H1 (cell line): ENCODE data around the gene HBS1L. TPM values are rescaled to one million over a fixed set of nuclear protein-coding genes. Genes with fewer than 3 reads are reported as not detected.

Experiments used
- CTCF ChIA-PET: fragments of 300-600 bp; sonication (Branson Sonifier 250); formaldehyde crosslinking; loops from one replicate; lab custom pipeline; 2021; ENCODE audit not compliant: partially characterized antibody; lab: Charles Lee
- POLR2A ChIA-PET: fragments of 300-600 bp; sonication (Branson Sonifier 250); formaldehyde crosslinking; loops from one replicate; lab custom pipeline; 2021; ENCODE audit warnings: inconsistent platforms; ENCODE audit not compliant: partially characterized antibody; lab: Charles Lee
- DNase-seq, 2 experiments: peaks; one replicate each; pipeline versions ENCODE4 v3.0.0 to v3.0.0-alpha.2; 2010 to 2022; ENCODE audit warnings: low spot score in 2 of 2, low read depth in 1 of 2, mixed read lengths in 1 of 2
- FAIRE-seq: peaks from 2 replicates; lab custom pipeline; 2011; peaks lifted over from hg19 to GRCh38; lab: Jason Lieb, UNC
- H2AFZ ChIP-seq: 2 replicates; pipeline ENCODE4 v1.8.1; 2012; ENCODE audit warnings: low read length, inconsistent platforms
- H2AK5ac ChIP-seq: 2 replicates; pipeline ENCODE4 v1.6.1; 2013; ENCODE audit warnings: low read depth, low read length
- H2BK120ac ChIP-seq: replicated peaks from 2 replicates; pipeline ENCODE3; 2013; ENCODE audit warnings: low read depth, low read length, inconsistent platforms
- H2BK12ac ChIP-seq: 2 replicates; pipeline ENCODE4 v1.6.1; 2013; ENCODE audit warnings: low read depth, low read length
- H2BK15ac ChIP-seq: 2 replicates; pipeline ENCODE4 v1.6.1; 2013; ENCODE audit warnings: low read length
- H2BK20ac ChIP-seq: 2 replicates; pipeline ENCODE4 v1.6.1; 2013; ENCODE audit warnings: low read length
- H2BK5ac ChIP-seq: 2 replicates; pipeline ENCODE4 v1.6.1; 2013; ENCODE audit warnings: low read depth, low read length
- H3K14ac ChIP-seq: 2 replicates; pipeline ENCODE4 v1.6.1; 2013; ENCODE audit warnings: inconsistent platforms; ENCODE audit not compliant: insufficient read length
- H3K18ac ChIP-seq: 2 replicates; pipeline ENCODE4 v1.6.1; 2013; ENCODE audit warnings: low read length; ENCODE audit errors: extremely low read depth
- H3K23ac ChIP-seq: 2 replicates; pipeline ENCODE4 v1.6.1; 2013; ENCODE audit warnings: inconsistent platforms; ENCODE audit not compliant: insufficient read length
- H3K23me2 ChIP-seq: 2 replicates; pipeline ENCODE4 v1.6.1; 2013; ENCODE audit warnings: low read depth, low read length
- H3K27ac ChIP-seq: 2 replicates; pipeline ENCODE4 v1.6.1; 2011; ENCODE audit warnings: low read depth, low read length, inconsistent platforms
- H3K27me3 ChIP-seq, 4 experiments: replicated peaks in 1 of 4; 1 replicate in 1 of 4; 2 replicates in 3 of 4; pipeline versions ENCODE4 v1.6.1 to v1.8.1; 2011 to 2013; ENCODE audit warnings: low read length in 3 of 4, mild to moderate bottlenecking in 3 of 4, inconsistent platforms in 2 of 4, mixed read lengths in 2 of 4, moderate library complexity in 1 of 4; ENCODE audit not compliant: control insufficient read depth in 3 of 4, insufficient read depth in 3 of 4; ENCODE audit errors: extremely low read depth in 1 of 4
- H3K36me3 ChIP-seq, 4 experiments: 2 replicates each; pipeline versions ENCODE4 v1.6.1 to v1.8.1; 2011 to 2013; ENCODE audit warnings: mild to moderate bottlenecking in 4 of 4, low read length in 3 of 4, moderate library complexity in 2 of 4, control low read depth in 1 of 4, inconsistent platforms in 1 of 4; ENCODE audit not compliant: insufficient read depth in 4 of 4, control insufficient read depth in 2 of 4
- H3K4ac ChIP-seq: replicated peaks from 2 replicates; pipeline ENCODE3; 2013; ENCODE audit warnings: low read length, low read depth, mixed read lengths, inconsistent platforms; ENCODE audit not compliant: insufficient read length
- H3K4me1 ChIP-seq, 4 experiments: replicated peaks in 1 of 4; 1 replicate in 1 of 4; 2 replicates in 3 of 4; pipeline versions ENCODE4 v1.6.1 to v1.8.1; 2011 to 2013; ENCODE audit warnings: low read length in 3 of 4, inconsistent platforms in 2 of 4, mixed read lengths in 1 of 4; ENCODE audit not compliant: insufficient read depth in 4 of 4, control insufficient read depth in 3 of 4
- H3K4me2 ChIP-seq, 2 experiments: 2 replicates each; pipeline versions ENCODE4 v1.6.1 to v1.8.1; 2011 to 2013; ENCODE audit warnings: low read depth in 2 of 2, low read length in 2 of 2, control low read depth in 1 of 2, inconsistent platforms in 1 of 2, mild to moderate bottlenecking in 1 of 2; ENCODE audit not compliant: insufficient read depth in 1 of 2
- H3K4me3 ChIP-seq, 4 experiments: fragments of 200-600, 300-600 bp in 1 of 4; sonication (generic), shearing (Covaris generic), sonication (Bioruptor Twin) in 1 of 4; 2 replicates each; pipeline versions ENCODE4 v1.5.1 to v1.8.1; 2011 to 2016; ENCODE audit warnings: low read length in 4 of 4, low read depth in 3 of 4, control low read depth in 2 of 4, inconsistent platforms in 2 of 4, mild to moderate bottlenecking in 2 of 4, mixed read lengths in 1 of 4, moderate library complexity in 1 of 4; ENCODE audit not compliant: insufficient read depth in 2 of 4; ENCODE audit errors: extremely low read depth in 1 of 4
- H3K56ac ChIP-seq: replicated peaks from 2 replicates; pipeline ENCODE3; 2013; ENCODE audit warnings: low read depth, mild to moderate bottlenecking, mixed read lengths, low read length, inconsistent platforms; ENCODE audit not compliant: insufficient read length
- H3K79me1 ChIP-seq: 2 replicates; pipeline ENCODE4 v1.6.1; 2013; ENCODE audit warnings: low read depth, low read length, control low read depth
- H3K79me2 ChIP-seq, 2 experiments: 2 replicates each; pipeline versions ENCODE4 v1.6.1 to v1.8.1; 2012 to 2013; ENCODE audit warnings: low read length in 2 of 2, mild to moderate bottlenecking in 2 of 2, inconsistent platforms in 1 of 2; ENCODE audit not compliant: insufficient read depth in 2 of 2, control insufficient read depth in 1 of 2
- H3K9ac ChIP-seq, 4 experiments: replicated peaks in 1 of 4; 1 replicate in 1 of 4; 2 replicates in 3 of 4; pipeline versions ENCODE4 v1.6.1 to v1.8.1; 2011 to 2013; ENCODE audit warnings: low read depth in 3 of 4, low read length in 3 of 4, control low read depth in 2 of 4, mild to moderate bottlenecking in 2 of 4, moderate library complexity in 2 of 4, inconsistent platforms in 1 of 4; ENCODE audit errors: extremely low read depth in 1 of 4
- H3K9me3 ChIP-seq, 2 experiments: 2 replicates each; pipeline versions ENCODE4 v1.6.1 to v1.8.1; 2012 to 2013; ENCODE audit warnings: mild to moderate bottlenecking in 2 of 2, moderate library complexity in 2 of 2, control low read depth in 1 of 2, inconsistent platforms in 1 of 2, low read depth in 1 of 2, low read length in 1 of 2, mixed read lengths in 1 of 2; ENCODE audit not compliant: insufficient read depth in 2 of 2
- H4K20me1 ChIP-seq, 2 experiments: replicated peaks in 1 of 2; 2 replicates each; pipeline versions ENCODE3 to v1.8.1; 2011 to 2013; ENCODE audit warnings: inconsistent platforms in 2 of 2, low read length in 2 of 2, mild to moderate bottlenecking in 1 of 2; ENCODE audit not compliant: insufficient read depth in 2 of 2, control insufficient read depth in 1 of 2
- H4K5ac ChIP-seq: 2 replicates; pipeline ENCODE4 v1.6.1; 2013; ENCODE audit warnings: low read length, low read depth, mixed read lengths, inconsistent platforms; ENCODE audit not compliant: insufficient read length
- H4K8ac ChIP-seq: 2 replicates; pipeline ENCODE4 v1.8.0; 2013; ENCODE audit warnings: mild to moderate bottlenecking, moderate library complexity, low read length, inconsistent platforms; ENCODE audit not compliant: insufficient read depth; ENCODE audit errors: extremely low read depth
- H4K91ac ChIP-seq: replicated peaks from 2 replicates; pipeline ENCODE3; 2013; ENCODE audit warnings: low read length, mixed read lengths, inconsistent platforms; ENCODE audit not compliant: insufficient read length
- EP300 ChIP-seq, 2 experiments: IDR thresholded peaks; 1 replicate in 1 of 2; 2 replicates in 1 of 2; pipeline ENCODE4 v1.6.1; 2011 to 2012; ENCODE audit warnings: low read depth in 2 of 2, low read length in 2 of 2, mild to moderate bottlenecking in 2 of 2, borderline replicate concordance in 1 of 2, inconsistent platforms in 1 of 2, moderate library complexity in 1 of 2
- NRF1 ChIP-seq: IDR thresholded peaks from 2 replicates; pipeline ENCODE4 v1.6.1; 2011; ENCODE audit warnings: mild to moderate bottlenecking, low read depth, low read length, improper control_type of control experiment
- SIN3A ChIP-seq, 2 experiments: IDR thresholded peaks in 1 of 2; conservative IDR thresholded peaks in 1 of 2; 2 replicates each; pipeline ENCODE4 v1.6.1; 2011 to 2012; ENCODE audit warnings: low read length in 2 of 2, improper control_type of control experiment in 1 of 2, low read depth in 1 of 2, mild to moderate bottlenecking in 1 of 2
- WGBS, 2 experiments: shearing (Covaris generic) in 1 of 2; methylation state at CpG; one replicate each; pipeline versions ENCODE4 v1.1.6 to v1.1.7; 2013 to 2015; ENCODE audit warnings: low lambda C conversion rate in 2 of 2, mixed read lengths in 2 of 2, inconsistent platforms in 1 of 2, low coverage in 1 of 2, missing lambda C conversion rate in 1 of 2; ENCODE audit not compliant: insufficient replicate concordance in 2 of 2, insufficient coverage in 1 of 2, insufficient read length in 1 of 2; ENCODE audit errors: extremely low coverage in 1 of 2, missing lambda C conversion rate in 1 of 2; 5-methylcytosine and 5-hydroxymethylcytosine counted together
- polyA plus RNA-seq, 7 experiments: library from polyadenylated mRNA; depleted of rRNA in 3 of 7; stranded (reverse) in 5 of 7; unstranded in 2 of 7; fragments of >200 nt in 5 of 7; fragments of 200-250 nt in 2 of 7; gene quantifications; 1 replicate in 5 of 7; 2 replicates in 1 of 7; 4 replicates in 1 of 7; pipeline versions ENCODE4 v1.2.1 to v1.2.3, GENCODE V29; 2011 to 2013; ENCODE audit warnings: missing spikeins in 2 of 7, mixed read lengths in 2 of 7
- total RNA-seq: library from RNA; stranded (reverse); fragmentation: NEBNext Ultra II Directional; extraction: Animal tissue kit (Norgen Biotek cat#: 25700); gene quantifications from 2 replicates; pipeline ENCODE4 v1.2.1, GENCODE V29; 2021
- TF ChIP-seq, protein P1 (sequence below): IDR thresholded peaks from 2 replicates; pipeline ENCODE4 v1.6.1; 2011; ENCODE audit warnings: low read length, improper control_type of control experiment

The HBS1L gene
- total and polyA plus RNA-seq, 2 of the 8 experiments (the other 6 are each of a cell fraction or from before 2014, with no cell fraction given), result 28.1 to 97.1 TPM

DNA sequence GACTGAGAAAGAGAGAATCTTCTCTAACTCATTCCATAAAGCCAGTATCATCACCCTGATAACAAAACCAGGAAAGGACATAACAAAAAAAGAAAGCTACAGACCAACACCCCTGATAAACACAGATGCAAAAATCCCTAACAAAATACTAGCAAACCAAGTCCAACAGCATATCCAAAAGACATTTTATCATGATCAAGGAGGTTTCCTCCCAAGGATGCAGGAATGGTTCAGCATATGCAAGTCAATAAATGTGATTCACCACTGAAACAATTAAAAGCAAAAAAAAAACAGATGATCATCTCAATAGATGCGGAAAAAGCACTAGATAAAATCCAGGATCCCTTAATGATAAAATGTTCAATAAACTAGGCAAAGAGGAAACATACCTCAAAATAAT lies 80.3 kb downstream of the HBS1L start:
- Histone ChIP-seq H3K4me1 (no peaks in the 10 kb centered on the region), H2BK12ac (no peak overlapping the region), H3K4me2 (no peak overlapping the region), H3K14ac (no peak overlapping the region), H2BK20ac (no peak overlapping the region), H3K23ac (no peak overlapping the region), H3K23me2 (no peaks in the 10 kb centered on the region), H2BK120ac (no peak overlapping the region), H4K91ac (no peak overlapping the region), H3K27me3 (no peaks in the 10 kb centered on the region), H4K8ac (no peak overlapping the region), H3K9ac (no peak overlapping the region), H3K36me3 (peaks cover 0 to 6% (median 5%) of the 10 kb centered on the region in 4 experiments; a peak in 6 of 8 replicates), H2AFZ (no peak overlapping the region), H3K4me3 (no peak overlapping the region), H4K5ac (no peak overlapping the region), H3K18ac (no peak overlapping the region), H3K79me2 (no peaks in the 10 kb centered on the region), H3K56ac (no peak overlapping the region), H2BK5ac (no peak overlapping the region), H2AK5ac (no peak overlapping the region), H4K20me1 (no peaks in the 10 kb centered on the region), H3K4ac (no peak overlapping the region), H3K79me1 (no peaks in the 10 kb centered on the region; the same call in 1 of the 2 replicates), H3K27ac (no peak overlapping the region), H3K9me3 (no peaks in the 10 kb centered on the region), H2BK15ac (no peak overlapping the region)
- no peak for FAIRE-seq
- no peak for DNase-seq
- ChIA-PET CTCF (interaction anchor here (0.8 to 1.0 kb wide), 3 partner anchors 15 to 92 kb away, joined by 3 read pairs; no protein-coding TSS in a partner anchor), POLR2A (no interaction called here)
- 93% methylated on average over 1 of the region's 1 CpG; no CpG with 5 or more reads in 1 of the 2 experiments for WGBS, 2 experiments
- no peak for TF ChIP-seq SIN3A (conservative IDR thresholded peaks at IDR 0.05 in 1 of 2, IDR thresholded peaks at IDR 0.05 in 1 of 2; ENCODE audit: low read depth in 1 of 2, low read length in 2 of 2)
- TF ChIP-seq EP300 (IDR thresholded peaks at IDR 0.05; ENCODE audit: borderline replicate concordance in 1 of 2, low read depth in 2 of 2, low read length in 2 of 2), result no peak
- TF ChIP-seq, protein P1, sequence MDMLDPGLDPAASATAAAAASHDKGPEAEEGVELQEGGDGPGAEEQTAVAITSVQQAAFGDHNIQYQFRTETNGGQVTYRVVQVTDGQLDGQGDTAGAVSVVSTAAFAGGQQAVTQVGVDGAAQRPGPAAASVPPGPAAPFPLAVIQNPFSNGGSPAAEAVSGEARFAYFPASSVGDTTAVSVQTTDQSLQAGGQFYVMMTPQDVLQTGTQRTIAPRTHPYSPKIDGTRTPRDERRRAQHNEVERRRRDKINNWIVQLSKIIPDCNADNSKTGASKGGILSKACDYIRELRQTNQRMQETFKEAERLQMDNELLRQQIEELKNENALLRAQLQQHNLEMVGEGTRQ, result no peak
- no peak for TF ChIP-seq NRF1
